ENCODE data around the gene NFASC.

DNA sequence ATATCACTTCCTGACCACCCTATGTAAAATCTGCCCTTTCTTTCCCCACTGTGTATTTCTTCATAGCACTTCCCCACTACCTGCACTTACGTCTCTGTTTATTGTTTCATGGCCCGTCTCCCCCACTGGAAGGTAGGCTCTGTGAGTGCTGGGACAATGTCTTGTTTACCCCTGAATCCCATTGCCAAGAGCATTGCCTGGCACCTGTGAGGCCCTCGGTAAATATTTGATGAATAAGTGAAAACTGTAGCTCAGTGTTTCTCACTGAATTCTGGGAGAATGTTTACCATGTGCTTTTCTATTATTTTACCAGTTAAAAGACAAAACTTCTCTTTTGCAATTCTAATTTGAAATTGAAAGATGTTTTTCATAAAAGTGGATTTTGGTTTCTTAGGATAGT lies 11.8 kb downstream of the NFASC start:
- TF ChIP-seq POLR2A (IDR thresholded peaks at IDR 0.05): no peak
- TF ChIP-seq, protein P1, sequence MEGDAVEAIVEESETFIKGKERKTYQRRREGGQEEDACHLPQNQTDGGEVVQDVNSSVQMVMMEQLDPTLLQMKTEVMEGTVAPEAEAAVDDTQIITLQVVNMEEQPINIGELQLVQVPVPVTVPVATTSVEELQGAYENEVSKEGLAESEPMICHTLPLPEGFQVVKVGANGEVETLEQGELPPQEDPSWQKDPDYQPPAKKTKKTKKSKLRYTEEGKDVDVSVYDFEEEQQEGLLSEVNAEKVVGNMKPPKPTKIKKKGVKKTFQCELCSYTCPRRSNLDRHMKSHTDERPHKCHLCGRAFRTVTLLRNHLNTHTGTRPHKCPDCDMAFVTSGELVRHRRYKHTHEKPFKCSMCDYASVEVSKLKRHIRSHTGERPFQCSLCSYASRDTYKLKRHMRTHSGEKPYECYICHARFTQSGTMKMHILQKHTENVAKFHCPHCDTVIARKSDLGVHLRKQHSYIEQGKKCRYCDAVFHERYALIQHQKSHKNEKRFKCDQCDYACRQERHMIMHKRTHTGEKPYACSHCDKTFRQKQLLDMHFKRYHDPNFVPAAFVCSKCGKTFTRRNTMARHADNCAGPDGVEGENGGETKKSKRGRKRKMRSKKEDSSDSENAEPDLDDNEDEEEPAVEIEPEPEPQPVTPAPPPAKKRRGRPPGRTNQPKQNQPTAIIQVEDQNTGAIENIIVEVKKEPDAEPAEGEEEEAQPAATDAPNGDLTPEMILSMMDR (IDR thresholded peaks at IDR 0.05): no peak
